Hematopoietic multipotent progenitor cell treated with erythropoietin and hydrocortisone succinate and interleukin-3 and kit ligand, for 17 days (in vitro differentiated cells): Measurements from ENCODE around the gene LTB4R2.
A peak's percentile ranks its signal among the peaks of the same experiment; 100 is the strongest.

Experiments used
- DNase-seq: peaks from one replicate; pipeline ENCODE4 v3.0.0-alpha.2; 2015; ENCODE audit warnings: low spot score

The LTB4R2 gene

GRCh38 chr14:24277606-24278321, 32.2 kb upstream of the LTB4R2 start:
- no peak for DNase-seq

GRCh38 chr14:24278424-24278823, 31.5 kb upstream of the LTB4R2 start:
- DNase-seq: no peak

- peak; percentile 67 for DNase-seq
Measured at GRCh38 chr14:24279301-24280186, 30.4 kb upstream of the LTB4R2 start.

GRCh38 chr14:24280797-24281460, 29.0 kb upstream of the LTB4R2 start:
- no peak for DNase-seq

GRCh38 chr14:24281636-24282035, 28.3 kb upstream of the LTB4R2 start:
- no peak for DNase-seq

GRCh38 chr14:24282736-24283135, 27.2 kb upstream of the LTB4R2 start:
- no peak for DNase-seq

- DNase-seq: no peak
Measured at GRCh38 chr14:24283796-24284460, 26.0 kb upstream of the LTB4R2 start.

- DNase-seq: no peak
Measured at GRCh38 chr14:24284501-24285035, 25.4 kb upstream of the LTB4R2 start.

GRCh38 chr14:24285351-24285750, 24.6 kb upstream of the LTB4R2 start:
- no peak for DNase-seq

- no peak for DNase-seq
Measured at GRCh38 chr14:24286996-24287395, 22.9 kb upstream of the LTB4R2 start.

- DNase-seq: no peak
Measured at GRCh38 chr14:24289649-24290280, 20.2 kb upstream of the LTB4R2 start.

- no peak for DNase-seq
Measured at GRCh38 chr14:24290746-24291145, 19.2 kb upstream of the LTB4R2 start.

GRCh38 chr14:24291446-24292117, 18.4 kb upstream of the LTB4R2 start:
- DNase-seq: no peak

GRCh38 chr14:24292118-24292807, 17.7 kb upstream of the LTB4R2 start:
- DNase-seq: no peak

GRCh38 chr14:24293525-24293924, 16.4 kb upstream of the LTB4R2 start:
- no peak for DNase-seq

GRCh38 chr14:24296341-24297157, 13.4 kb upstream of the LTB4R2 start:
- peak; percentile 79 for DNase-seq

- DNase-seq: peak; percentile 67
Measured at GRCh38 chr14:24297190-24297964, 12.6 kb upstream of the LTB4R2 start.

- peak; percentile 47 for DNase-seq
Measured at GRCh38 chr14:24298892-24299254, 11.1 kb upstream of the LTB4R2 start.
